Stimulated activated CD8-positive, alpha-beta memory T cell treated with anti-CD3 and anti-CD28 coated beads, Interleukin-12 subunit alpha, Interleukin-12 subunit beta, amount 100 ng/mL, for 1 hour (primary cell): ENCODE measurements around the gene NEURL1.
"Not testable (repeated sequence)": the region's sequence is repeated elsewhere in the genome, so short reads cannot be mapped to it uniquely, and the experiment has no call there.

ENCODE experiments used
- DNase-seq: peaks from one replicate; pipeline ENCODE4 v3.0.0-alpha.2; 2020; ENCODE audit warnings: low read depth

The NEURL1 gene

GRCh38 chr10:103584216-103585010 lies 90.9 kb downstream of the NEURL1 start:
- DNase-seq, result peak; percentile 32

GRCh38 chr10:103585011-103585405 lies 91.5 kb downstream of the NEURL1 start:
- no peak for DNase-seq

GRCh38 chr10:103587073-103587472 lies 93.6 kb downstream of the NEURL1 start:
- DNase-seq, result no peak

GRCh38 chr10:103589074-103589630 lies 95.6 kb downstream of the NEURL1 start:
- DNase-seq, result no peak

- DNase-seq, result no peak
Observed at GRCh38 chr10:103590060-103590459, 96.6 kb downstream of the NEURL1 start.

GRCh38 chr10:103590744-103591291 lies 97.3 kb downstream of the NEURL1 start:
- no peak for DNase-seq

GRCh38 chr10:103592186-103593021 lies 98.9 kb downstream of the NEURL1 start:
- no peak for DNase-seq

- no peak for DNase-seq
Observed at GRCh38 chr10:103593022-103593570, 99.6 kb downstream of the NEURL1 start.

- no peak for DNase-seq
Observed at GRCh38 chr10:103595933-103596726, 102.6 kb downstream of the NEURL1 start.

GRCh38 chr10:103597003-103597402 lies 103.5 kb downstream of the NEURL1 start:
- DNase-seq, result no peak

GRCh38 chr10:103598654-103599115 lies 105.2 kb downstream of the NEURL1 start:
- DNase-seq, result no peak

- no peak for DNase-seq
Observed at GRCh38 chr10:103599211-103599610, 105.7 kb downstream of the NEURL1 start.

GRCh38 chr10:103599907-103600306 lies 106.4 kb downstream of the NEURL1 start:
- no peak for DNase-seq

GRCh38 chr10:103600325-103600724 lies 106.8 kb downstream of the NEURL1 start:
- no peak for DNase-seq

GRCh38 chr10:103600956-103601569 lies 107.6 kb downstream of the NEURL1 start:
- DNase-seq, result no peak

GRCh38 chr10:103602028-103602851 lies 108.7 kb downstream of the NEURL1 start:
- no peak for DNase-seq

- no peak for DNase-seq
Observed at GRCh38 chr10:103602852-103603155, 109.3 kb downstream of the NEURL1 start.

GRCh38 chr10:103603382-103603781 lies 109.9 kb downstream of the NEURL1 start:
- DNase-seq, result no peak

GRCh38 chr10:103605359-103606096 lies 112.0 kb downstream of the NEURL1 start:
- peak; percentile 19 for DNase-seq

GRCh38 chr10:103606097-103606438 lies 112.6 kb downstream of the NEURL1 start:
- not testable (repeated sequence) for DNase-seq
